Gastrocnemius medialis (tissue), 4 donors: ENCODE measurements around the gene RHEB.

ENCODE experiments used
- CTCF ChIP-seq, 5 experiments: fragments of 450-650 bp in 3 of 5; fragments of 200-600 bp in 2 of 5; sonication (generic) in 2 of 5; IDR thresholded peaks in 4 of 5; conservative IDR thresholded peaks in 1 of 5; 1 replicate in 4 of 5; 2 replicates in 1 of 5; pipeline ENCODE4 v1.5.1; 2016 to 2019; ENCODE audit warnings: antibody characterized with exemption in 5 of 5, mild to moderate bottlenecking in 3 of 5, moderate library complexity in 3 of 5
- POLR2A ChIP-seq, 2 donors: fragments of 450-650 bp; IDR thresholded peaks; one replicate each; pipeline ENCODE4 v1.6.1; 2017; ENCODE audit warnings: antibody characterized with exemption in 2 of 2, mild to moderate bottlenecking in 2 of 2, moderate library complexity in 2 of 2

GRCh38 chr7:151484971-151485707, 34.6 kb downstream of the RHEB start:
- no peak for TF ChIP-seq CTCF (IDR thresholded peaks at IDR 0.05 in 4 of 5, conservative IDR thresholded peaks at IDR 0.05 in 1 of 5)
- no peak for TF ChIP-seq POLR2A (IDR thresholded peaks at IDR 0.05)
